Measurements from ENCODE around the gene DNAAF9. TPM values are rescaled to one million over a fixed set of nuclear protein-coding genes. Genes with fewer than 3 reads are reported as not detected.

DNAAF9 gene
- total RNA-seq, 3 donors from 2014 or later (not counting 1 experiment from before 2014, with no cell fraction given): 4.1 to 6.9 (median 4.8) TPM

DNA sequence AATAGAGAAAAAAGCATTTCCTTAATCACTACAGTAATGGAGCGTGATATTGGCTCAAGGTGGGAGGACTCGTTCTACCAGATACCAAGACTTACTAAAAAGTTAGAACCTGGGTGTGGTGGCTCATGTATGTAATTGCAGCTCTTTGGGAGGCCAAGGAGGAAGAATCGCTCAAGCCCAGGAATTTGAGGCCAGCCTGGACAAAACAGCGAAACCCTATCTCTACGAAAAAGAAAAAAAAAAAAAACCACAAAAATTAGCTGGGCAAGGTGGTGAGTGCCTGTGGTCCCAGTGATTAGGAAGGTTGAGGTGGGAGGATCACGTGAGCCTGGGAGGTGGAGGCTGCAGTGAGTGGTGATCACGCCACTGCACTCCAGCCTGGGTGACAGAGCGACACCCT lies 39.3 kb upstream of the DNAAF9 start:
- Histone ChIP-seq H3K4me3 (ENCODE audit: low read length) (no peak overlapping the region), H3K27ac (ENCODE audit: low read length) (no peak overlapping the region), H3K9me3 (ENCODE audit: control insufficient read depth, insufficient read depth, low read length) (no peaks in the 10 kb centered on the region), H3K36me3 (ENCODE audit: control insufficient read depth, insufficient read depth, low read length) (no peaks in the 10 kb centered on the region), H3K27me3 (ENCODE audit: control insufficient read depth, insufficient read depth, low read length) (peaks cover 2% of the 10 kb centered on the region), H3K4me1 (ENCODE audit: control insufficient read depth, insufficient read depth, low read length) (no peaks in the 10 kb centered on the region)
- WGBS (ENCODE audit: insufficient coverage): 85% methylated on average over 6 of the region's 8 CpGs
- Mint-ChIP-seq H3K27me3 (ENCODE audit: low read depth in 2 of 2) (peaks cover 7 to 17% of the 10 kb centered on the region in 2 donors), H3K27ac (no peak overlapping the region), H3K4me1 (no peaks in the 10 kb centered on the region), H3K9me3 (no peaks in the 10 kb centered on the region), H3K4me3 (no peak overlapping the region), H3K36me3 (no peaks in the 10 kb centered on the region)
- ATAC-seq (no peak), DNase-seq (no peak)
- intact Hi-C loops (cut with micrococcal nuclease): no loop called here
- no peak for TF ChIP-seq CTCF (IDR thresholded peaks at IDR 0.05)

DNA sequence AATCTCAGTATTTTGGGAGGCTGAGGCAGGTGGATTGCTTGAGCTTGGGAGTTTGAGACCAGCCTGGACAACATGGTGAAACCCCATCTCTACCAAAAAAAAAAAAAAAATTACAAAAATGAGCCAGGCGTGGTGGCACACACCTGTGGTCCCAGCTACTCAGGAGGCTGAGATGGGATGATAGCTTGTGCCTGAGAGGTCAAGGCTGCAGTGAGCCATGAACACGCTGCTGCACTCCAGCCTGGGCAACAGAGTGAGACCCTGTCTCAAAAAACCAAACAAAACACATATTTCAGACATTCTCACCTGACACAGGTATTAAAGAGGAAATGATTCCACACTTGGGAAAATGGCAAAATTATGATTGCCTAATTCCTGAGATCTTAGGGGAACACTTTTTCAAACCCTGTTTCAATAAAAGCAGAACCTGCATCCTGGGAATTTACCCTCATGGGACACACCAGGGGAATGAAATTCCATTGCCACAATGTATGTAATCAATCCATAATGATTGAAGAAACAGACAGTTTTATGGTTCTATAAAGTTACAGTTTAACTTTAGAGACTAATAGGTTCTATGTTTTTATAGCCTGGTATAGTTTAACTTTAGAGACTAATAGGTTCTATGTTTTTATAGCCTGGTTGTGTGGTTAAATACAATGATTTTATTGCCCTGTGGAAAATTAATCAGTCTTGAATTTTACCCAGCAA lies 29.6 kb upstream of the DNAAF9 start:
- Mint-ChIP-seq H3K36me3 (no peaks in the 10 kb centered on the region), H3K9me3 (no peaks in the 10 kb centered on the region), H3K27ac (no peak overlapping the region), H3K4me1 (no peaks in the 10 kb centered on the region), H3K4me3 (no peak overlapping the region), H3K27me3 (ENCODE audit: low read depth in 2 of 2) (peaks cover 5 to 12% of the 10 kb centered on the region in 2 donors)
- Histone ChIP-seq H3K27me3 (ENCODE audit: control insufficient read depth, insufficient read depth, low read length) (no peaks in the 10 kb centered on the region), H3K4me3 (ENCODE audit: low read length) (no peak overlapping the region), H3K27ac (ENCODE audit: low read length) (no peak overlapping the region), H3K4me1 (ENCODE audit: control insufficient read depth, insufficient read depth, low read length) (no peaks in the 10 kb centered on the region), H3K36me3 (ENCODE audit: control insufficient read depth, insufficient read depth, low read length) (no peaks in the 10 kb centered on the region), H3K9me3 (ENCODE audit: control insufficient read depth, insufficient read depth, low read length) (no peaks in the 10 kb centered on the region)
- TF ChIP-seq CTCF (IDR thresholded peaks at IDR 0.05): no peak
- intact Hi-C loops (cut with micrococcal nuclease): no loop called here
- 83% methylated on average over 2 of the region's 2 CpGs for WGBS (ENCODE audit: insufficient coverage)
- no peak for ATAC-seq
- DNase-seq: no peak

GRCh38 chr20:3434232-3434631 lies 26.8 kb upstream of the DNAAF9 start:
- H3K27ac Mint-ChIP-seq: no peak overlapping the region
- Histone ChIP-seq H3K9me3 (ENCODE audit: control insufficient read depth, insufficient read depth, low read length) (no peaks in the 10 kb centered on the region), H3K27me3 (ENCODE audit: control insufficient read depth, insufficient read depth, low read length) (no peaks in the 10 kb centered on the region), H3K27ac (ENCODE audit: low read length) (no peak overlapping the region), H3K36me3 (ENCODE audit: control insufficient read depth, insufficient read depth, low read length) (no peaks in the 10 kb centered on the region), H3K4me1 (ENCODE audit: control insufficient read depth, insufficient read depth, low read length) (no peaks in the 10 kb centered on the region), H3K4me3 (ENCODE audit: low read length) (no peak overlapping the region)
- WGBS (ENCODE audit: insufficient coverage): 88% methylated on average over 6 of the region's 6 CpGs
- no peaks in the 10 kb centered on the region for H3K9me3 Mint-ChIP-seq
- H3K36me3 Mint-ChIP-seq: no peaks in the 10 kb centered on the region
- no peak for TF ChIP-seq CTCF (IDR thresholded peaks at IDR 0.05)
- no peak for ATAC-seq
- no peak for DNase-seq
- H3K27me3 Mint-ChIP-seq (ENCODE audit: low read depth in 2 of 2): peaks cover 8 to 16% of the 10 kb centered on the region in 2 donors
- intact Hi-C loops (cut with micrococcal nuclease): no loop called here
- no peaks in the 10 kb centered on the region for H3K4me1 Mint-ChIP-seq
- H3K4me3 Mint-ChIP-seq: no peak overlapping the region

DNA sequence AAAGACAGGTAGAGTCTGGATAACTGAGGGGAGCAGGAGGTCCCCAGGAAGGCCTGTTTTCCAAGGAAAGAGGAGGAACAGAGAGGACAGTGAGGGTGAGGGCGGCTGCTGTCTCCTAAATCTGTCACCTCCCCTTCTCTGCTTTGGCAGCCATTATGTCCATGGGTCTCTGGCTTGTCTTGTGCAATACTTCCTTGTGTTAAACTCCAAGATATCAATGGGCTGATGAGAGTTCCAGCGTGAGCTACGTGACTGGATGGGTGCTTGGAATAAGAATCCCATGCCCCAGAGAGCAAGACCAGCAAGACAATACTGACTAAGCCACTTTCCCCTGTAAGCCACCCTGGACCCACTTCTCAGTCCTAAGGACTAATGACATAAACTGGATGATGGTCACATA lies 26.3 kb upstream of the DNAAF9 start:
- H3K27me3 ChIP-seq (ENCODE audit: control insufficient read depth, insufficient read depth, low read length): peaks cover 2% of the 10 kb centered on the region
- Mint-ChIP-seq H3K36me3 (no peaks in the 10 kb centered on the region), H3K27ac (no peak overlapping the region), H3K27me3 (ENCODE audit: low read depth in 2 of 2) (peaks cover 8 to 11% of the 10 kb centered on the region in 2 donors), H3K4me1 (no peaks in the 10 kb centered on the region), H3K9me3 (no peaks in the 10 kb centered on the region), H3K4me3 (no peak overlapping the region)
- no peaks in the 10 kb centered on the region for H3K4me1 ChIP-seq (ENCODE audit: control insufficient read depth, insufficient read depth, low read length)
- 87% methylated on average over 3 of the region's 3 CpGs for WGBS (ENCODE audit: insufficient coverage)
- no peak for ATAC-seq
- no peak overlapping the region for H3K4me3 ChIP-seq (ENCODE audit: low read length)
- no peak for TF ChIP-seq CTCF (IDR thresholded peaks at IDR 0.05)
- H3K36me3 ChIP-seq (ENCODE audit: control insufficient read depth, insufficient read depth, low read length): no peaks in the 10 kb centered on the region
- H3K9me3 ChIP-seq (ENCODE audit: control insufficient read depth, insufficient read depth, low read length): no peaks in the 10 kb centered on the region
- H3K27ac ChIP-seq (ENCODE audit: low read length): no peak overlapping the region
- intact Hi-C loops (cut with micrococcal nuclease): no loop called here
- DNase-seq: no peak
